CD4-positive, CD25-positive, alpha-beta regulatory T cell (primary cell): ENCODE measurements around the gene NAP1L1. TPM values are rescaled to one million over a fixed set of nuclear protein-coding genes. Genes with fewer than 3 reads are reported as not detected.

Experiments used
- ATAC-seq, 2 donors: fragments of 150-1000 bp; cut with Tn5 transposase; one replicate each; pipeline ENCODE4 v1.10.0; 2021; ENCODE audit warnings: low read depth in 2 of 2, moderate number of reproducible peaks in 2 of 2, moderate library complexity in 1 of 2
- DNase-seq, 3 donors: peaks; one replicate each; pipeline versions ENCODE4 v3.0.0 to v3.0.0-alpha.2; 2012 to 2022; ENCODE audit warnings: mixed read lengths in 1 of 3
- H3K27ac ChIP-seq: one replicate; pipeline ENCODE4 v1.7.0; 2013; ENCODE audit warnings: mild to moderate bottlenecking, low read length; ENCODE audit not compliant: insufficient read depth, poor library complexity, severe bottlenecking
- H3K27me3 ChIP-seq: one replicate; pipeline ENCODE4 v1.7.0; 2013; ENCODE audit warnings: low read length; ENCODE audit not compliant: control insufficient read depth, insufficient read depth
- H3K36me3 ChIP-seq: one replicate; pipeline ENCODE4 v1.7.0; 2013; ENCODE audit warnings: mild to moderate bottlenecking, low read length, moderate library complexity; ENCODE audit not compliant: control insufficient read depth, insufficient read depth
- H3K4me1 ChIP-seq: 2 replicates; pipeline ENCODE4 v1.7.0; 2013; ENCODE audit warnings: mild to moderate bottlenecking, low read length; ENCODE audit not compliant: insufficient read depth, control insufficient read depth, poor library complexity, severe bottlenecking
- H3K4me3 ChIP-seq: one replicate; pipeline ENCODE4 v1.7.0; 2013; ENCODE audit warnings: low read depth, mild to moderate bottlenecking, low read length, moderate library complexity
- H3K9me3 ChIP-seq, 2 experiments: 1 replicate in 1 of 2; 2 replicates in 1 of 2; pipeline ENCODE4 v1.7.0; 2013; ENCODE audit warnings: low read length in 2 of 2, mild to moderate bottlenecking in 1 of 2, moderate library complexity in 1 of 2; ENCODE audit not compliant: control insufficient read depth in 2 of 2
- H3K27ac Mint-ChIP-seq, 3 donors: one replicate each; pipeline ENCODE4 v1.8.0; 2020 to 2022; ENCODE audit warnings: mild to moderate bottlenecking in 3 of 3, mixed read lengths in 3 of 3, moderate library complexity in 2 of 3
- H3K27me3 Mint-ChIP-seq: one replicate; pipeline ENCODE4 v1.8.0; 2022; ENCODE audit warnings: mild to moderate bottlenecking, mixed read lengths
- H3K36me3 Mint-ChIP-seq: one replicate; pipeline ENCODE4 v1.8.0; 2020; ENCODE audit warnings: mixed read lengths
- H3K4me1 Mint-ChIP-seq, 4 donors: one replicate each; pipeline ENCODE4 v1.8.0; 2020 to 2022; ENCODE audit warnings: mixed read lengths in 4 of 4, mild to moderate bottlenecking in 1 of 4
- H3K4me3 Mint-ChIP-seq, 4 donors: one replicate each; pipeline ENCODE4 v1.8.0; 2020 to 2022; ENCODE audit warnings: mild to moderate bottlenecking in 4 of 4, mixed read lengths in 4 of 4, moderate library complexity in 3 of 4
- H3K9me3 Mint-ChIP-seq, 7 donors: one replicate each; pipeline ENCODE4 v1.8.0; 2020 to 2022; ENCODE audit warnings: mixed read lengths in 7 of 7, mild to moderate bottlenecking in 3 of 7, moderate library complexity in 2 of 7
- polyA plus RNA-seq, 4 donors: library from polyadenylated mRNA; unstranded; fragments of 300-500 nt; fragmentation: Illumina TruSeq; gene quantifications; one replicate each; pipeline ENCODE4 v1.2.3, GENCODE V29; 2021
- total RNA-seq: library from RNA; stranded (reverse); gene quantifications from one replicate; pipeline ENCODE4 v1.2.3, GENCODE V29; 2022

Gene NAP1L1
- total RNA-seq (592 TPM), polyA plus RNA-seq (100 to 1,000 TPM; 173 to 229 (median 206) TPM)

GRCh38 chr12:76083904-76084862 is at the start of gene NAP1L1:
Gene NAP1L1 (minus strand): TSS chr12:76084685. CDS start chr12:76074219, 10,466 bp downstream.
- no peaks in the 10 kb centered on the region for H3K9me3 ChIP-seq
- peak within 1 kb of the TSS; percentile 100 for H3K27ac ChIP-seq
- H3K27me3 ChIP-seq = no peaks in the 10 kb centered on the region
- peak; percentile 94 to 98 (median 94) for DNase-seq
- Mint-ChIP-seq H3K4me1 (peaks cover 29 to 59% (median 48%) of the 10 kb centered on the region in 4 donors), H3K27ac (peak within 1 kb of the TSS; percentile 97 to 100 (median 99)), H3K9me3 (peaks cover 0 to 2% (median 0%) of the 10 kb centered on the region in 7 donors), H3K36me3 (peaks cover 4% of the 10 kb centered on the region), H3K27me3 (no peaks in the 10 kb centered on the region), H3K4me3 (peak within 1 kb of the TSS; percentile 97 to 99 (median 98))
- peaks cover 39% of the 10 kb centered on the region for H3K4me1 ChIP-seq
- peak; percentile 91 to 92 for ATAC-seq
- H3K36me3 ChIP-seq = no peaks in the 10 kb centered on the region
- peak within 1 kb of the TSS; percentile 85 for H3K4me3 ChIP-seq

DNA sequence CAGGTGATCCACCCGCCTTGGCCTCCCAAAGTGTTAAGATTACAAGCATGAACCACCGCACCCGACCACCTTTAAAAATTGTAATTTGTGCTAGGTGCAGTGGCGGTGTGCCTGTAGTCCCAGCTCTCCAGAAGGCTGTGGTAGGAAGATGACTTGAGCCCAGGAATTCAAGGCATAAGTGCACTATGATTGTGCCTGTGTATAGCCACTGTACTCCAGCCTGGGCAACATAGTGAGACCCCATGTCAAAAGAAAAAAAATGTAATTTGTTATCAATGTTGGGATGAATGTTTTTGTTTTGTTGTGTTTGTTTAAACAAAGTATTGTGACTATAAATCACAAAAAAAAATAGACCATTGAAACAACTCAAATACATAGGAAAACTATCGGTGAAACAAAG is 43.1 kb upstream of the NAP1L1 start:
- no peaks in the 10 kb centered on the region for H3K4me1 ChIP-seq
- H3K9me3 ChIP-seq = no peaks in the 10 kb centered on the region
- peaks cover 4% of the 10 kb centered on the region for H3K27me3 ChIP-seq
- Mint-ChIP-seq H3K36me3 (no peaks in the 10 kb centered on the region), H3K9me3 (peaks cover 0 to 3% (median 0%) of the 10 kb centered on the region in 7 donors), H3K4me3 (no peak overlapping the region), H3K27ac (no peak overlapping the region), H3K4me1 (no peaks in the 10 kb centered on the region), H3K27me3 (peaks cover 19% of the 10 kb centered on the region)
- no peak for DNase-seq
- H3K4me3 ChIP-seq = no peak overlapping the region
- H3K27ac ChIP-seq = no peak overlapping the region
- no peak for ATAC-seq
- H3K36me3 ChIP-seq = no peaks in the 10 kb centered on the region

GRCh38 chr12:76124456-76124855 is 40.0 kb upstream of the NAP1L1 start:
- DNase-seq (no peak), ATAC-seq (no peak)
- H3K4me1 ChIP-seq = no peaks in the 10 kb centered on the region
- no peaks in the 10 kb centered on the region for H3K27me3 ChIP-seq
- peaks cover 4% of the 10 kb centered on the region for H3K27me3 Mint-ChIP-seq
- no peaks in the 10 kb centered on the region for H3K9me3 Mint-ChIP-seq
- H3K4me3 Mint-ChIP-seq = peak overlapping the region in 1 of 4 donors; percentile 74
- no peak overlapping the region for H3K27ac ChIP-seq
- H3K36me3 ChIP-seq = no peaks in the 10 kb centered on the region
- no peak overlapping the region for H3K4me3 ChIP-seq
- no peak overlapping the region for H3K27ac Mint-ChIP-seq
- H3K9me3 ChIP-seq = no peaks in the 10 kb centered on the region
- H3K36me3 Mint-ChIP-seq = no peaks in the 10 kb centered on the region
- H3K4me1 Mint-ChIP-seq = no peaks in the 10 kb centered on the region

DNA sequence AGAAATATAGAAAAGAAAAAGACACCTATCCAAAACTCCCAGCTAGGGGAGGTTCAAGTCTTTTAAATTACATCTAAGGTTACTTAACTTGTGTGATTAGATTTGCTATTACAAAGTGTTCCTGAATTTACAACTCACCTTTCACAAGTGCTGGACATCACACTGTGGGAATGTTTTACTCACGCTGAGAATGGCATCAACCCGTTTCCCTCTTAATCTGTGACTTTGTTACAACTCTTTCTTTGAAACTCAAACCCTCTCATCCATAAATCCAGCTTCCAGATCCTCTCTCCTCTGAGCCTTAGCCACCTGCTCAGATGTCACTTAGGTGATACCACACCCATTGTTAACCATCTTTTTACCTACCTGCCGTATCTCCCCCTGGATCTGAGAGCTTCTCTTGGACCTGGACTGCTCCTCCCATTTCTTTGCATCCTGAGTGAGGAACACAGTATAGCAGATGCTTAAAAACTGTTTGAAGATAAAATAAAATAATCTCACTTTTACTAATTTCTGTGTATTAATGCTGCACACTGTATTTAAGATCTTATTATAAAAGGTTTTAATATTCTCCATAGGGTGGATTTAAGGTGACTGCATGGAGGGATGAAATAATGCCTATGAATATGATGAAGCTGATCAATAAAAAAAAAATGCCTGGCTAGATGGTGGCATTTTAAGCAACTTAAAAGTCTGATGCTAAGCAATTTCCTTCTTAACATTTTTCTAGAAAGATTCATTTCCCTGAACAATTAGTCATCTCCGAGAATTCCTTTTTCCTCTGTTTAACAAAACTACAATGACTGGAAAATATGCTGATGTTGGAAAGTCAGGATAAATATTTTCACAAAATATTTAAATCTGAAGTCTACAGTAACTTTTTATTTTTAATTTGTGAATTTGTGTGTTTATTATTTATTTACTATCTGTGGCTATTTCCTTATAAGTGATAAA is 39.1 kb upstream of the NAP1L1 start:
- H3K36me3 ChIP-seq = no peaks in the 10 kb centered on the region
- no peaks in the 10 kb centered on the region for H3K4me1 Mint-ChIP-seq
- no peak for ATAC-seq
- H3K4me3 Mint-ChIP-seq = no peak overlapping the region
- no peaks in the 10 kb centered on the region for H3K27me3 ChIP-seq
- H3K27me3 Mint-ChIP-seq = peaks cover 4% of the 10 kb centered on the region
- no peaks in the 10 kb centered on the region for H3K9me3 Mint-ChIP-seq
- H3K36me3 Mint-ChIP-seq = no peaks in the 10 kb centered on the region
- H3K4me1 ChIP-seq = no peaks in the 10 kb centered on the region
- no peak for DNase-seq
- no peaks in the 10 kb centered on the region for H3K9me3 ChIP-seq
- H3K4me3 ChIP-seq = no peak overlapping the region
- H3K27ac ChIP-seq = no peak overlapping the region
- H3K27ac Mint-ChIP-seq = no peak overlapping the region

DNA sequence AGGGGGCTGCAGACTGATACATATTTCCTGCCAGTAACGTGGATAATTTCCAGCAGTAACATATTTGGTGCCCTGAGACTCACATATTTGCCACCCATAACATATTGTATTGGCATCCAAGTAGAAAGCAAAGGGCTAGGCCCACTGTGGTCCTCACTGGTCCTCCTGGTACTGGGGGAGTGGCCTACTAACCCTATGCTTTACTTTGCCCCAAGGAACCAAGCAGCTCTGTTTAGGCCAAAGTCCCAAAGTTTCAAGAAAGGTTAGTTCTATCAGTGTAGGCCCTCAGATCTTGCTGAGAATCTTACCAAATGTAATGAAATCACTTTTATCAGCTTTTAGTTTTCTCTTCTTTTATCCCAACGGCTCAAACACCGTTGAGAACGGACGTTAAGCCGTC is 35.4 kb upstream of the NAP1L1 start:
- Mint-ChIP-seq H3K4me1 (no peaks in the 10 kb centered on the region), H3K27ac (no peak overlapping the region), H3K9me3 (no peaks in the 10 kb centered on the region), H3K27me3 (peaks cover 13% of the 10 kb centered on the region), H3K36me3 (no peaks in the 10 kb centered on the region), H3K4me3 (no peak overlapping the region)
- ATAC-seq (no peak), DNase-seq (no peak)
- H3K4me3 ChIP-seq = no peak overlapping the region
- H3K36me3 ChIP-seq = no peaks in the 10 kb centered on the region
- peaks cover 4% of the 10 kb centered on the region for H3K27me3 ChIP-seq
- H3K9me3 ChIP-seq = no peaks in the 10 kb centered on the region
- no peak overlapping the region for H3K27ac ChIP-seq
- no peaks in the 10 kb centered on the region for H3K4me1 ChIP-seq

GRCh38 chr12:76117751-76118150 is 33.3 kb upstream of the NAP1L1 start:
- Histone ChIP-seq H3K27ac (no peak overlapping the region), H3K9me3 (no peaks in the 10 kb centered on the region), H3K27me3 (peaks cover 4% of the 10 kb centered on the region), H3K36me3 (no peaks in the 10 kb centered on the region), H3K4me3 (no peak overlapping the region), H3K4me1 (no peaks in the 10 kb centered on the region)
- H3K4me3 Mint-ChIP-seq = no peak overlapping the region
- no peaks in the 10 kb centered on the region for H3K36me3 Mint-ChIP-seq
- H3K27ac Mint-ChIP-seq = no peak overlapping the region
- H3K27me3 Mint-ChIP-seq = peaks cover 11% of the 10 kb centered on the region
- no peaks in the 10 kb centered on the region for H3K4me1 Mint-ChIP-seq
- DNase-seq (no peak), ATAC-seq (no peak)
- no peaks in the 10 kb centered on the region for H3K9me3 Mint-ChIP-seq

DNA sequence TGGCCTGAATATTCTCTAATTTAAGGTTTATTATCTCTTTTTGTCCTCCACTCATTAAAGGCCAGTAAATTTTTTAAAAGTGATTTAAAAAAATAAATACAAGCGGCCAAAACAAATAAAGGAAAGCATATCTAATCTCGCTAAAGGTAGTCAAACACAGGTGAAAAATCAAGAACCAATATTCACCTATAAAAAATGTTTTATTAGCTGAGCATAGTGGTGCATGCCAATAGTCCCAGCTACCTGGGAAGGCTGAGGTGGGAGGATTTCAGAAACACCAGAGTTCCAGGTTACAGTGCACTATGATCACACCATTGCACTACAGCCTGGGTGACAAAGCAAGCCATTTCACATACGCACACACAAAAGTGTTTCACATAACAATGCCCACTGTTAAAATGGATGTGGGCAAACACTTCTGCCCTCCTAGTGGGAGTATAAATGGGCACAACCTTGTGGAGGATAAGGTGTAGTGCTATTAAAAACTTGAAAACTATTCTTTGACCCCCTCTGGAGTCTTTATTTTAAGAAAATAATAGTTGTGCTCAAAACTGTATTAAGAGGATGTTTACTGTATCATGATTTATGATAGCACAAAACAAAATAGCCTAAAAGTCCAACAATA is 32.7 kb upstream of the NAP1L1 start:
- ATAC-seq (no peak), DNase-seq (no peak)
- Histone ChIP-seq H3K36me3 (no peaks in the 10 kb centered on the region), H3K4me1 (no peaks in the 10 kb centered on the region), H3K27ac (no peak overlapping the region), H3K9me3 (no peaks in the 10 kb centered on the region), H3K4me3 (no peak overlapping the region), H3K27me3 (peaks cover 4% of the 10 kb centered on the region)
- Mint-ChIP-seq H3K27me3 (peaks cover 11% of the 10 kb centered on the region), H3K4me1 (no peaks in the 10 kb centered on the region), H3K36me3 (no peaks in the 10 kb centered on the region), H3K9me3 (no peaks in the 10 kb centered on the region), H3K27ac (no peak overlapping the region), H3K4me3 (no peak overlapping the region)
